GM10847 (cell line): ENCODE data around the gene ADIPOR1.

Experiments used
- POLR2A ChIP-seq: IDR thresholded peaks from 2 replicates; pipeline ENCODE4 v1.6.1; 2011; ENCODE audit not compliant: insufficient read length; ENCODE audit errors: extremely low read depth

The ADIPOR1 gene

GRCh38 chr1:202954057-202954745, 3.9 kb downstream of the ADIPOR1 start:
- TF ChIP-seq POLR2A, result no peak

DNA sequence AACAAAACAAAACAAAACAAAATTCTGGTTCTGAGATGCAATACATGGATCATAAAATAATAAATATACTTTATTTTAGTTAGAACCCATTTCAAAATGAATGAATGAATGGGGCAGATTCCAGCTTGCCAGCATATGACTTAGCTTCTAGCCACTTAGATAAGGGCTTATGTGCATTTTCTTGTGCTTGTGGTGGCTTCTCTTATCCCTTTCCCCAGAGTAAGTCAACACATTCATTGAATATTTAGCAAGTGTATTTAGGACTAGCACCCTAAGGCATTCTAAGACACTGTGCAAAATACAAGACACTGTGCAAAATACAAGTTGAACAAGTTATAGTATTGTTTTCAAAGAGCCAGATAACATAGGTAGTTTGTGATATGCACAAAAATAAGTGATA, 4.7 kb downstream of the ADIPOR1 start:
- no peak for TF ChIP-seq POLR2A

DNA sequence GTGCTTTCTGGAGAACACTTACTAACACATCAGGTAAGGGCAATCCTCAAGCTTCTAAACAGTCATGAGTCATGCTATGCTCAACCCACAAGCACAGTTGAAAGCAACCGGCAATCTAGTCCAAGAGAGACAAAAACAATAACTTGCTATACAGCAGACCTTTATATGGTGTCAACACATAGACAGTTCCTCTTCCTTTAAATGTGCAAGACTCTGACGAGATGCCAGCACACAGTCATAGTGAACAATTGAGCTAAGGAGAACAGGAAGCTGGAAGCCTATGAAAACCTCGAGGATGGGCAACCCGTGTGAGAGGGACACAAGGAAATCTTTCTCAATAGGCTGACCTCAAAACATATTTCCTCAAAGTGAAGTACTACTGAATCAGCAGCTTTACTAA, 5.3 kb downstream of the ADIPOR1 start:
- TF ChIP-seq POLR2A, result no peak

DNA sequence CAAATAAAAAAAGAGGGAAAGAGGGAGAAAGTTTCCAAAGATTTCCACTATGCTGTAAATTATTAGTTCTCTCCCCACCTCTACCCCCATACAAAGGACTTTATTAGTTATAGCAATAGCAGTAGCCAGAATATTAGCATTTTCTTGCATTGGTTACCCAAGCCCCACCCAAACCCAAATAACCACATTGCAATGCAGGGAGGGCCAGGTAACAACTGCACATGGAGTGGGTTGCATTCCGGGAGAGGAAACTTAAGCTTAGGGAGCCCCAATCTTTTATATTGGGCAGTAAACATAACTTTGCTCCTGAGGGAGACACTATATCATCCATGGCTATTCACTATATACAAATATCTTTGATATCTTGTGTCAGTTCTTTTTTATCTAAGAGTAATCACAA, 6.0 kb downstream of the ADIPOR1 start:
- no peak for TF ChIP-seq POLR2A

GRCh38 chr1:202951437-202951836, 6.7 kb downstream of the ADIPOR1 start:
- no peak for TF ChIP-seq POLR2A

GRCh38 chr1:202945483-202945882, 12.6 kb downstream of the ADIPOR1 start:
- TF ChIP-seq POLR2A, result no peak

GRCh38 chr1:202944438-202944921, 13.6 kb downstream of the ADIPOR1 start:
- no peak for TF ChIP-seq POLR2A

- no peak for TF ChIP-seq POLR2A
Measured at GRCh38 chr1:202942426-202942825, 15.7 kb downstream of the ADIPOR1 start.

DNA sequence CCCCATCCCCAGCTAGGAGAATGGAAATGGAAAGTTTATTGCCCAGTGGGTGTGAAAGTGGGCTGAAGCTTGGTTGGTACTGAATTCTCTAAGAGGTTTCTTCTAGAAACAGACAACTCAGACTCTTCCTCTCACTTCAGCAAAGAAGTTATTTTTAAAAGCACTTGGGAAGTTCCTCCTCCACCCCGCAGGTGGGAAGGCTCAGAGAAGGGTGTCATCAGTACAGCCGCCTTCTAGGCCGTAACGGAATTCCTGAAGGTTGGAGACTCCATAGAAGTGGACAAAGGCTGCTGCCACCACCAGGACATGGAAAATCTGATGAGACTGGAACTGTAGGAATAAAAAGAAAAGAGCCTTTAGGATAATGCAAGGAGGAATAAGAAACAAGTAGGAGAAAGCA, 16.7 kb downstream of the ADIPOR1 start:
- no peak for TF ChIP-seq POLR2A

DNA sequence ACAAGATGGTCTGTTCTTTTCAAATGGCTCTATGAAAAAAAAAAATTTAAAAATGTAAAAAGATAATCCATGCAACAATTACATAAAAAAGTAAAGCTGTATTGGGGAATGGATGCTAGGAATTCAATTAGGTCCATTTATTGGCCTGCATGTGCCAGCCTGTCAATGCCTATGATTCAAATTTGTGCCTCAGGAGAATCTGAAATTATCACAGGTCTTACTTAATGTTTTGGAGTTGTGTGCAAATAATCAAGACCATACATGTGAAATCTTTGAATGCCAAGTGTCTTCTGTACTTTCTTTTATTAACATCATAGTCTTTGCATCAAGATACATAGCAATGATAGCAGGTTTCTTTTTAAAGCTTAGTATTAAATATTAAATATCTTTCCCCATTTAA, 17.6 kb downstream of the ADIPOR1 start:
- no peak for TF ChIP-seq POLR2A

GRCh38 chr1:202938287-202938925, 19.7 kb downstream of the ADIPOR1 start:
- no peak for TF ChIP-seq POLR2A

GRCh38 chr1:202935844-202936243, 22.3 kb downstream of the ADIPOR1 start:
- no peak for TF ChIP-seq POLR2A

DNA sequence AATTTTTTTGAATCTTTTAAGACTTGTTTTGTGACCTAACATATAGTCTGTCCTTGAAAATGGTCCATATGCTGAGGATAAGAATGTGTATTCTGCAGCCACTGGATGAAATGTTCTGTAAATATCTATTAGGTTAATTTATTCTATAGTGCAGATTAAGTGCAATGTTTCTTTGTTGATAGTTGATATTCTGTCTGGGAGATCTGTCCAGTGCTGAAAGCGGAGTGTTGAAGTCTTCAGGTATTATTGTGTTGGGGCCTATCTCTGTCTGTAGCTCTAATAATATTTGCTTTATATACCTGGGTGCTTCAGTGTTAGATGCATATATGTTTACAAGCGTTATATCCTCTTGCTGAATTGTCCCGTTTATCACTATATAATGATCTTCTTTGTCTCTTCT, 23.4 kb downstream of the ADIPOR1 start:
- no peak for TF ChIP-seq POLR2A

DNA sequence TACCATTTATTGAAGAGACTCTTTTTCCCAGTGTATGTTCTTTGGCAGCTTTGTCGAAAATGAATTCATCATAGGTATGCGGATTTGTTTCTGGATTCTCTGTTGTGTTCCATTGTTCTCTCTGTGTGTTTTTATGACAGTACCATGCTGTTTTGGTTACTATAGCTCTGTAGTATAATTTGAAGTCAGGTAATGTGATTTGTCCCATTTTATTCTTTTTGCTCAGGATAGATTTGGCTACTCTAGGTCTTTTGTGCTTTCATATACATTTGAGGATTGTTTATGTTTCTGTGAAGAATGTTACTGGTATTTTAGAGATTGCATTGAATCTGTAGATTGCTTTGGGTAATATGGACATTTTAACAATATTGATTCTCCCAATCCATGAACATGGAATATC, 25.6 kb downstream of the ADIPOR1 start:
- no peak for TF ChIP-seq POLR2A

DNA sequence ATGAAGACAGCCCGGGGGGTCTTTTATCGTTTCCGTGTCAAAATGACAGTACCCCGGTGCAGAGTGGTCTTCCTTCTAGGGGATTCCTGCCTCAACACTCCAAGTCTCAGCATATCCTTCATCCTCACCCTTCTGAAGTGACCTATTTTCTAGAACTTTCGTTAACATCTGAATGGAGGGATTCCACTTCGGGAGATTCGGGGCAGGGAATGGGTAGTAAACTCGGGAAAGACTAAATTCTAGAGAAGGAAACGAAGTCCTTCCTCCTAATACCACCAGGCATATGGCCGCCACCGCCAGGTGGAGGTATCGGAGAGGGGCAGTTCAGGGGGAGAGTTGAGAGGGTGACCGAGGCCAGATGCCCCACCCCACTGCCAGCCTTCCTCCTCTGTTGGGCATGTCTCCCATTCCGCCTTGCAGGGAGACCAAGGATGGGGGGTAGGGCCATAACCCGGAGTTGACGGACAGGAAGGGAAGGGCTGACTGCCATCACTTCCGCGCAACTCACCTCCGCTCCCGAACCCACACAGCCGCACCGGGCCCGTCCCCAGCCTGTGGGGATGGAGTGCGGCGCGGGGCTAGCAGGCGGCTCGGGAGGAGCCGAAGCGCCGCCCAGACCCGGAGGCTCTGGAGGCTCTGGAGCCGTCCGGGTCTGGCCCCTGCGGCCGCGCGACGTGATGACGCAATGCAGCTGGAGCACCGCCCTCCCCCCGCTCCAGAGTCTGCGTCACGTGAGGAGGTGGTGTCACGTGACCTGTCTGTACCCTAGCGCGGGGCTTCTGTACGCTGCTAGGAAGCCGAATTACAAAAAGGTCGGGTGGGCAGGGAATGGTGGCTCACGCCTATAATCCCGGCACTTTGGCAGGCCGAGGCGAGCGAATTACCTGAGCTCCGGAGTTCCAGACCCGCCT, 31.3 kb downstream of the ADIPOR1 start, which contains the start of gene KLHL12:
KLHL12 (minus strand) TSS at position 654 of the 911 bp plus-strand sequence. CDS start 2,072 bp downstream, outside the sequence.
- peak; percentile 95 for TF ChIP-seq POLR2A

DNA sequence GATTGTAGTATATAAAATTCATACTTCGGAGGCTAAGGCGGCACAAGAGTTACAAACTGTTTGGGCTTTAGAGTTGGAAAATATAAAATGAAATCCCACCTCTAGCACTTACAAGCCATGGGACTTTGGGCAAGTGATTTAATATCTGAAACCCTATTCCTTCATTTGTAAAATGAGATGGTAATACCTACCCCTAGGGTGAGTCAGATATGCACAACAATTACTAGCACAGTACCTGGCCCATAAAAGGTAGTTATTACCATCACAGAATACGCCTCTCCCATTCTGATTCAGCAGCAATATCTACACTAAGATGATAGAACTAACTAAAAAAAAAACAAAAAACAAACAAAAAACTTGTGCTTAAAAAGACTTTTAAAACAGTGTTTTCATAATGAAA, 34.6 kb downstream of the ADIPOR1 start:
- no peak for TF ChIP-seq POLR2A
